CD14-positive monocyte (primary cell): ENCODE measurements around the gene FAM151B. TPM values are rescaled to one million over a fixed set of nuclear protein-coding genes. Genes with fewer than 3 reads are reported as not detected.
A peak's percentile ranks its signal among the peaks of the same experiment; 100 is the strongest.

Source experiments
- DNase-seq, 3 donors: peaks; one replicate each; pipeline ENCODE4 v3.0.0-alpha.2; 2011 to 2022
- H2AFZ ChIP-seq: 2 replicates; pipeline ENCODE4 v1.6.0; 2012; ENCODE audit warnings: mild to moderate bottlenecking, low read depth, low read length, inconsistent platforms; ENCODE audit not compliant: insufficient read depth, poor library complexity, severe bottlenecking
- H3K27ac ChIP-seq, 2 donors: 1 replicate in 1 of 2; 2 replicates in 1 of 2; pipeline ENCODE4 v1.5.1; 2012 to 2013; ENCODE audit warnings: low read length in 2 of 2, control low read depth in 1 of 2, inconsistent platforms in 1 of 2, low read depth in 1 of 2, mild to moderate bottlenecking in 1 of 2
- H3K27me3 ChIP-seq, 2 donors: one replicate each; pipeline versions ENCODE4 v1.6.0 to v1.6.1; 2011 to 2013; ENCODE audit warnings: low read length in 2 of 2; ENCODE audit not compliant: control insufficient read depth in 2 of 2, insufficient read depth in 2 of 2
- H3K36me3 ChIP-seq, 2 donors: replicated peaks in 1 of 2; 1 replicate in 1 of 2; 2 replicates in 1 of 2; pipeline versions ENCODE4 v1.5.1 to v1.6.1; 2012 to 2013; ENCODE audit warnings: low read length in 2 of 2, control low read depth in 1 of 2, inconsistent platforms in 1 of 2, mild to moderate bottlenecking in 1 of 2; ENCODE audit not compliant: insufficient read depth in 2 of 2, control insufficient read depth in 1 of 2
- H3K4me1 ChIP-seq, 2 donors: 1 replicate in 1 of 2; 2 replicates in 1 of 2; pipeline versions ENCODE4 v1.5.1 to v1.6.1; 2012 to 2013; ENCODE audit warnings: low read length in 2 of 2, control low read depth in 1 of 2, inconsistent platforms in 1 of 2, mild to moderate bottlenecking in 1 of 2, moderate library complexity in 1 of 2; ENCODE audit not compliant: insufficient read depth in 2 of 2, control insufficient read depth in 1 of 2
- H3K4me2 ChIP-seq: replicated peaks from 2 replicates; pipeline ENCODE3; 2012; ENCODE audit warnings: low read length, moderate library complexity, mild to moderate bottlenecking; ENCODE audit not compliant: poor library complexity, severe bottlenecking; ENCODE audit errors: extremely low read depth
- H3K4me3 ChIP-seq, 3 experiments: fragments of 200-600 bp in 1 of 3; sonication (generic) in 1 of 3; replicated peaks in 1 of 3; 1 replicate in 2 of 3; 2 replicates in 1 of 3; pipeline ENCODE4 v1.5.1; 2011 to 2013; ENCODE audit warnings: low read length in 3 of 3, mild to moderate bottlenecking in 3 of 3, control low read depth in 2 of 3, low read depth in 2 of 3, inconsistent platforms in 1 of 3, moderate library complexity in 1 of 3
- H3K79me2 ChIP-seq: 2 replicates; pipeline ENCODE4 v1.6.0; 2012; ENCODE audit warnings: mild to moderate bottlenecking, control low read depth, inconsistent platforms, low read length, moderate library complexity; ENCODE audit not compliant: insufficient read depth
- H3K9ac ChIP-seq: 2 replicates; pipeline ENCODE4 v1.6.0; 2017; ENCODE audit warnings: low read length, mild to moderate bottlenecking; ENCODE audit not compliant: insufficient read depth, poor library complexity, severe bottlenecking
- H3K9me3 ChIP-seq, 2 donors: replicated peaks in 1 of 2; 1 replicate in 1 of 2; 2 replicates in 1 of 2; pipeline versions ENCODE4 v1.5.1 to v1.6.1; 2012 to 2013; ENCODE audit warnings: low read length in 2 of 2, control low read depth in 1 of 2; ENCODE audit not compliant: control insufficient read depth in 1 of 2, insufficient read depth in 1 of 2
- H4K20me1 ChIP-seq: 2 replicates; pipeline ENCODE4 v1.6.0; 2012; ENCODE audit warnings: mild to moderate bottlenecking, low read length, control low read depth, moderate library complexity; ENCODE audit not compliant: insufficient read depth
- H3K27ac Mint-ChIP-seq, 7 donors: one replicate each; pipeline ENCODE4 v1.8.0; 2020; ENCODE audit warnings: mild to moderate bottlenecking in 7 of 7, mixed read lengths in 7 of 7, moderate library complexity in 6 of 7, inconsistent platforms in 2 of 7
- H3K27me3 Mint-ChIP-seq, 3 donors: one replicate each; pipeline ENCODE4 v1.8.0; 2021 to 2022; ENCODE audit warnings: low read depth in 3 of 3, mild to moderate bottlenecking in 3 of 3, mixed read lengths in 3 of 3, moderate library complexity in 3 of 3, inconsistent platforms in 1 of 3
- H3K36me3 Mint-ChIP-seq, 2 donors: one replicate each; pipeline ENCODE4 v1.8.0; 2020; ENCODE audit warnings: mixed read lengths in 2 of 2, inconsistent platforms in 1 of 2, mild to moderate bottlenecking in 1 of 2
- H3K4me1 Mint-ChIP-seq: one replicate; pipeline ENCODE4 v1.8.0; 2020; ENCODE audit warnings: mild to moderate bottlenecking, mixed read lengths
- H3K4me3 Mint-ChIP-seq, 2 donors: one replicate each; pipeline ENCODE4 v1.8.0; 2020; ENCODE audit warnings: mild to moderate bottlenecking in 2 of 2, mixed read lengths in 2 of 2, moderate library complexity in 1 of 2
- H3K9me3 Mint-ChIP-seq, 7 donors: one replicate each; pipeline ENCODE4 v1.8.0; 2020 to 2022; ENCODE audit warnings: mixed read lengths in 7 of 7, mild to moderate bottlenecking in 6 of 7, moderate library complexity in 6 of 7, inconsistent platforms in 2 of 7
- intact Hi-C, 2 donors: fragments of 100-400 bp; cut with micrococcal nuclease; formaldehyde crosslinking; loops; one replicate each; pipeline versions ENCODE4 v1.15.0 to v1.15.1; 2023
- polyA plus RNA-seq, 3 donors: library from polyadenylated mRNA; depleted of rRNA in 1 of 3; unstranded in 2 of 3; stranded (reverse) in 1 of 3; fragments of 300-500 nt in 2 of 3; fragments of >200 nt in 1 of 3; fragmentation: Illumina TruSeq in 2 of 3; gene quantifications; 1 replicate in 2 of 3; 2 replicates in 1 of 3; pipeline ENCODE4 v1.2.3, GENCODE V29; 2012 to 2021
- TF ChIP-seq, protein P1 (sequence below): fragments of 200-600 bp; IDR thresholded peaks from one replicate; pipeline ENCODE4 v1.8.0; 2022; ENCODE audit warnings: antibody characterized with exemption, mild to moderate bottlenecking

FAM151B gene
- polyA plus RNA-seq, 3 donors: 3.2 to 10.2 (median 4.5) TPM

DNA sequence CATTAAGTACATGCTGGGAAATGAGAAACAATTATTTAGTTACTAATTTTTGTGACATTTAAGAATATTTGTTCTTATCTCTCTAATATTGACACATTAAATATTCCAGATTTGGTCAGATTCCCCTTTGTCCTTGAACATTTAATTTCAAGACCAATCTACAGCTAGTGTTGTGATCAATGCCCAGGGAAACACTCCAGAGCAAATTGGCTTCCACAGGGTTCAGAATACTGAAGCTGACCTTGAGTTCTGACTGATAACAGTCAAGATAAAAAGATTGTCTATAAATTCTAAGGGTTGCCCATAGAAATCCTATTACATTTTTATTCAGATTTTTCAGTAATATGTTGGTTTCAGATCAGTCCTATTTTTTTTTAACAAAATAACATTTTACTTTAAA lies 48.7 kb upstream of the FAM151B start:
- Histone ChIP-seq H3K79me2 (no peaks in the 10 kb centered on the region), H3K36me3 (peaks cover 54 to 91% of the 10 kb centered on the region in 2 donors), H4K20me1 (peaks cover 10% of the 10 kb centered on the region), H2AFZ (no peak overlapping the region), H3K9ac (no peak overlapping the region), H3K4me3 (no peak overlapping the region), H3K9me3 (no peaks in the 10 kb centered on the region), H3K27ac (no peak overlapping the region), H3K4me1 (no peaks in the 10 kb centered on the region), H3K27me3 (no peaks in the 10 kb centered on the region), H3K4me2 (no peak overlapping the region)
- Mint-ChIP-seq H3K36me3 (peaks cover 67 to 72% of the 10 kb centered on the region in 2 donors), H3K4me1 (no peaks in the 10 kb centered on the region), H3K27ac (no peak overlapping the region), H3K27me3 (no peaks in the 10 kb centered on the region), H3K4me3 (no peak overlapping the region), H3K9me3 (peaks cover 0 to 7% (median 0%) of the 10 kb centered on the region in 7 donors)
- TF ChIP-seq, protein P1, sequence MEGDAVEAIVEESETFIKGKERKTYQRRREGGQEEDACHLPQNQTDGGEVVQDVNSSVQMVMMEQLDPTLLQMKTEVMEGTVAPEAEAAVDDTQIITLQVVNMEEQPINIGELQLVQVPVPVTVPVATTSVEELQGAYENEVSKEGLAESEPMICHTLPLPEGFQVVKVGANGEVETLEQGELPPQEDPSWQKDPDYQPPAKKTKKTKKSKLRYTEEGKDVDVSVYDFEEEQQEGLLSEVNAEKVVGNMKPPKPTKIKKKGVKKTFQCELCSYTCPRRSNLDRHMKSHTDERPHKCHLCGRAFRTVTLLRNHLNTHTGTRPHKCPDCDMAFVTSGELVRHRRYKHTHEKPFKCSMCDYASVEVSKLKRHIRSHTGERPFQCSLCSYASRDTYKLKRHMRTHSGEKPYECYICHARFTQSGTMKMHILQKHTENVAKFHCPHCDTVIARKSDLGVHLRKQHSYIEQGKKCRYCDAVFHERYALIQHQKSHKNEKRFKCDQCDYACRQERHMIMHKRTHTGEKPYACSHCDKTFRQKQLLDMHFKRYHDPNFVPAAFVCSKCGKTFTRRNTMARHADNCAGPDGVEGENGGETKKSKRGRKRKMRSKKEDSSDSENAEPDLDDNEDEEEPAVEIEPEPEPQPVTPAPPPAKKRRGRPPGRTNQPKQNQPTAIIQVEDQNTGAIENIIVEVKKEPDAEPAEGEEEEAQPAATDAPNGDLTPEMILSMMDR: no peak
- no peak for DNase-seq
- intact Hi-C loops: no loop called here

DNA sequence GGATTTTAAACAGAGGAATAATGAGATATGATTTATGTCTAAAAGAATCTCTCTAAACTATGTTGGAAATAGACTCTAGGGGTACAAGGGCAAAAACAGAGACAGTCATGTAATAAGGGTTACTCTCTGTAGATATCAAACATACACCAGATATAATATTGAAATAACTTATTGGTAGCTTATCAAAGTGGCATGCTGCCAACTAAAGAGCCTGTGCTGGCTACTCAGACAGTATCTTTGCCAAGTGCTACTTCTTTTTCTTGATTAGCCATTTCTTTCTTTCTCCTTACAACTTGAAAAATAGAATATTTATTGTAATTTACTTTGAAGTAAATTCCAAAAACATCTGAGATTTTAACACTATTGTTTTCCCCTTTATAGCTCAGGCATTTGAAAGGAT lies 45.2 kb upstream of the FAM151B start:
- Histone ChIP-seq H3K9me3 (no peaks in the 10 kb centered on the region), H3K4me2 (no peak overlapping the region), H3K4me1 (no peaks in the 10 kb centered on the region), H3K4me3 (no peak overlapping the region), H3K9ac (no peak overlapping the region), H3K27me3 (no peaks in the 10 kb centered on the region), H3K27ac (no peak overlapping the region), H2AFZ (no peak overlapping the region), H3K79me2 (no peaks in the 10 kb centered on the region), H3K36me3 (peaks cover 62 to 94% of the 10 kb centered on the region in 2 donors), H4K20me1 (peaks cover 12% of the 10 kb centered on the region)
- no peak overlapping the region for H3K4me3 Mint-ChIP-seq
- intact Hi-C loops: no loop called here
- no peaks in the 10 kb centered on the region for H3K4me1 Mint-ChIP-seq
- TF ChIP-seq, protein P1: no peak
- H3K9me3 Mint-ChIP-seq: no peaks in the 10 kb centered on the region
- H3K27me3 Mint-ChIP-seq: no peaks in the 10 kb centered on the region
- peaks cover 64 to 75% of the 10 kb centered on the region in 2 donors for H3K36me3 Mint-ChIP-seq
- no peak for DNase-seq
- peak overlapping the region in 1 of 7 donors; percentile 20 for H3K27ac Mint-ChIP-seq
